NCI-H146 treated with DMSO at 0.1 percent for 48 hours (cell line): ENCODE data around the gene RGL1.

Source experiments
- DNase-seq: peaks from one replicate; lab custom pipeline; 2025; ENCODE audit not compliant: unreplicated experiment; lab: John Stamatoyannopoulos, UW

Gene RGL1

GRCh38 chr1:183912265-183912886 lies 107.5 kb downstream of the RGL1 start:
- DNase-seq, result no peak

GRCh38 chr1:183913567-183913993 lies 108.7 kb downstream of the RGL1 start:
- DNase-seq, result no peak

- DNase-seq, result no peak
These were observed 109.4 kb downstream of the RGL1 start for GRCh38 chr1:183914276-183914675.

- DNase-seq, result no peak
These were observed 110.0 kb downstream of the RGL1 start for GRCh38 chr1:183914891-183915290.

- DNase-seq, result peak; percentile 59
These were observed 110.9 kb downstream of the RGL1 start for GRCh38 chr1:183915625-183916510.

- no peak for DNase-seq
These were observed 111.7 kb downstream of the RGL1 start for GRCh38 chr1:183916574-183916973.

GRCh38 chr1:183918589-183918988 lies 113.7 kb downstream of the RGL1 start:
- DNase-seq, result no peak

- DNase-seq, result no peak
These were observed 115.7 kb downstream of the RGL1 start for GRCh38 chr1:183920651-183921050.

- no peak for DNase-seq
These were observed 117.3 kb downstream of the RGL1 start for GRCh38 chr1:183922197-183922596.

GRCh38 chr1:183925947-183926346 lies 121.0 kb downstream of the RGL1 start:
- no peak for DNase-seq

- no peak for DNase-seq
These were observed 122.1 kb downstream of the RGL1 start for GRCh38 chr1:183926983-183927382.

GRCh38 chr1:183931646-183932271 lies 126.8 kb downstream of the RGL1 start:
- no peak for DNase-seq

- DNase-seq, result no peak
These were observed 127.5 kb downstream of the RGL1 start for GRCh38 chr1:183932412-183932811.

GRCh38 chr1:183933528-183934179 lies 128.7 kb downstream of the RGL1 start:
- DNase-seq, result no peak

GRCh38 chr1:183934314-183934713 lies 129.4 kb downstream of the RGL1 start:
- no peak for DNase-seq

GRCh38 chr1:183936009-183936408 lies 131.1 kb downstream of the RGL1 start:
- DNase-seq, result no peak

- DNase-seq, result no peak
These were observed 131.9 kb downstream of the RGL1 start for GRCh38 chr1:183936791-183937190.

- DNase-seq, result no peak
These were observed 132.7 kb downstream of the RGL1 start for GRCh38 chr1:183937611-183938010.

GRCh38 chr1:183941001-183941400 lies 136.1 kb downstream of the RGL1 start:
- DNase-seq, result no peak

- no peak for DNase-seq
These were observed 138.2 kb downstream of the RGL1 start for GRCh38 chr1:183942933-183943693.
